Fibroblast of peridontal ligament (primary cell): ENCODE measurements around the gene NPHS1.
"Not testable (repeated sequence)": the region's sequence is repeated elsewhere in the genome, so short reads cannot be mapped to it uniquely, and the experiment has no call there.

Experiments used
- DNase-seq: peaks from one replicate; pipeline ENCODE4 v3.0.0-alpha.2; 2010; ENCODE audit errors: extremely low read depth

The NPHS1 gene

GRCh38 chr19:35852029-35852780 is at the start of gene NPHS1:
Gene NPHS1 (minus strand): TSS chr19:35852504. CDS start chr19:35851837, 667 bp downstream.
- no peak for DNase-seq

- peak; percentile 69 for DNase-seq
Observed at GRCh38 chr19:35901055-35901644, 48.8 kb upstream of the NPHS1 start.

GRCh38 chr19:35899547-35900214 is 47.4 kb upstream of the NPHS1 start:
- DNase-seq, result peak; percentile 66

- DNase-seq, result no peak
Observed at GRCh38 chr19:35898499-35898809, 46.1 kb upstream of the NPHS1 start.

- DNase-seq, result no peak
Observed at GRCh38 chr19:35897706-35898451, 45.6 kb upstream of the NPHS1 start.

GRCh38 chr19:35896643-35897040 is 44.3 kb upstream of the NPHS1 start:
- no peak for DNase-seq

GRCh38 chr19:35895911-35896642 is 43.8 kb upstream of the NPHS1 start:
- DNase-seq, result no peak

GRCh38 chr19:35894342-35894741 is 42.0 kb upstream of the NPHS1 start:
- DNase-seq, result no peak

GRCh38 chr19:35891819-35892218 is 39.5 kb upstream of the NPHS1 start:
- not testable (repeated sequence) for DNase-seq

- no peak for DNase-seq
Observed at GRCh38 chr19:35890113-35890650, 37.9 kb upstream of the NPHS1 start.

- no peak for DNase-seq
Observed at GRCh38 chr19:35889370-35890112, 37.2 kb upstream of the NPHS1 start.

GRCh38 chr19:35888398-35888797 is 36.1 kb upstream of the NPHS1 start:
- no peak for DNase-seq

- no peak for DNase-seq
Observed at GRCh38 chr19:35887197-35887596, 34.9 kb upstream of the NPHS1 start.

- no peak for DNase-seq
Observed at GRCh38 chr19:35885904-35886303, 33.6 kb upstream of the NPHS1 start.

GRCh38 chr19:35885225-35885738 is 33.0 kb upstream of the NPHS1 start:
- no peak for DNase-seq

- DNase-seq, result no peak
Observed at GRCh38 chr19:35883882-35884281, 31.6 kb upstream of the NPHS1 start.

- DNase-seq, result peak; percentile 94
Observed at GRCh38 chr19:35882114-35882832, 30.0 kb upstream of the NPHS1 start.

- DNase-seq, result peak; percentile 81
Observed at GRCh38 chr19:35879770-35880317, 27.5 kb upstream of the NPHS1 start.

GRCh38 chr19:35879068-35879467 is 26.8 kb upstream of the NPHS1 start:
- no peak for DNase-seq
